ENCODE measurements around the gene DDIAS. TPM values are rescaled to one million over a fixed set of nuclear protein-coding genes. Genes with fewer than 3 reads are reported as not detected.
"Not testable (repeated sequence)": the region's sequence is repeated elsewhere in the genome, so short reads cannot be mapped to it uniquely, and the experiment has no call there.

Gene DDIAS
- total and polyA plus RNA-seq, 10 of the 15 experiments (the other 5 are each of a cell fraction or from before 2014, with no cell fraction given): 6.9 to 27.8 (median 12.9) TPM

DNA sequence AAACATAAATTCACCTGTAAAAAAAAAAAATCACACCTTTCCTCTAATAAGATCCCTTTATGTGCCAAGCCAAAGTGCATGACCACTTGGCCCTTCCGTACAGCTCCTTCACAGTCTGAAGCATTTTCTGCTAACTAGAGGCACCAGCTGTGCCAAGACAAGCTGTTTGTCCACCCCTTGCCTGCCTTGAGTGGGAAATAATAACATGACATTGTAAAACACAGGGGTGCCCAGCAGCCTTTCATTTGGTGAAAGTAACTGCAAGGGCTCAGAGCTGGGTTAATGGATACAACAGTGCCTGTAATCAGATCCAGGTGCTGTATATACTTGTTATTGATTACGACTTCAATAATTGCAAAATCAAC is 59.2 kb downstream of the DDIAS start:
- WGBS (ENCODE audit: insufficient coverage, insufficient replicate concordance, low lambda C conversion rate, missing lambda C conversion rate): 88% methylated on average over 2 of the region's 2 CpGs
- peaks cover 17% of the 10 kb centered on the region for H3K4me1 ChIP-seq (ENCODE audit: control insufficient read depth, insufficient read depth, low read length)
- no peaks in the 10 kb centered on the region for H4K20me1 ChIP-seq (ENCODE audit: control insufficient read depth, insufficient read depth)

DNA sequence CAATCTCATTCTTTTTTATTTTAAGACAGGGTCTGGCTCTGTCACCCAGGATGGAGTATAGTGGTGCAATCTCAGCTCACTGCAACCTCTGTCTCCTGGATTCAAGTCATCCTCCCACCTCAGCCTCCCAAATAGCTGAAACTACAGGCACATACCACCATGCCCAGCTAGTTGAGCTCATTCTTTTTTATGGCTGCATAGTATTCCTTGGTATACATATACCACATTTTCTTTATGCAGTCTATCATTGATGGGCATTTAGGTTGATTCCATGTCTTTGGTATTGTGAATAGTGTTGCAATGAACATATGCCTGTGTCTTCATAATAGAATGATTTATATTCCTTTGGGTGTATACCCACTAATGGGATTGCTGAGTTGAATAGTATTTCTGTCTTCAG is 60.5 kb downstream of the DDIAS start:
- ChIA-PET SMC1A (ENCODE audit: uncharacterized antibody, unreplicated experiment) (interaction anchor here (1.0 to 10.6 kb wide), 15 partner anchors 9 to 166 kb away, joined by 3 to 85 read pairs (median 5); partner anchors contain the start of gene DDIAS), CTCF (interaction anchor here (1.5 to 2.5 kb wide), 4 partner anchors 9 to 36 kb away, joined by 3 to 9 read pairs (median 6); no protein-coding TSS in a partner anchor), RAD21 (ENCODE audit: unreplicated experiment) (interaction anchor here (1.5 to 2.9 kb wide), 2 partner anchors 32 to 61 kb away, joined by 4 to 14 read pairs; partner anchors contain the start of gene DDIAS), POLR2A (interaction anchor here (1.1 to 3.8 kb wide), 5 partner anchors 9 to 194 kb away, joined by 3 to 25 read pairs (median 3); partner anchors contain the start of genes PCF11 and PRCP)
- H3K27ac ChIP-seq (ENCODE audit: control insufficient read depth, insufficient read depth); H4K20me1 ChIP-seq (ENCODE audit: control insufficient read depth, insufficient read depth); DNase-seq (ENCODE audit: low read depth, low spot score); H3K27me3 ChIP-seq (replicated peaks in 1 of 2; ENCODE audit: control insufficient read depth in 2 of 2, insufficient read depth in 2 of 2, low read length in 1 of 2); H3K4me2 ChIP-seq (ENCODE audit: control insufficient read depth, insufficient read depth); BruUV-seq (replicated peaks); H3K4me3 ChIP-seq; H3K36me3 ChIP-seq (ENCODE audit: control insufficient read depth in 2 of 2, insufficient read depth in 2 of 2, low read length in 1 of 2); H2AFZ ChIP-seq (ENCODE audit: control insufficient read depth, low read depth, low read length); ATAC-seq; H3K79me2 ChIP-seq (ENCODE audit: control insufficient read depth, insufficient read depth, low read length); H3K9me3 ChIP-seq (replicated peaks; ENCODE audit: control insufficient read depth, insufficient read depth, low read length); intact Hi-C loops (cut with micrococcal nuclease; ENCODE audit: unreplicated experiment); FAIRE-seq; H3K9ac ChIP-seq (ENCODE audit: control insufficient read depth, insufficient read depth, low read length); in situ Hi-C loops (cut with MboI): not testable (repeated sequence)
- H3K4me1 ChIP-seq (ENCODE audit: control insufficient read depth, insufficient read depth, low read length): peaks cover 17% of the 10 kb centered on the region

More for the DNA sequence above, 59.2 kb downstream of the DDIAS start:
- peak overlapping the region; percentile 33 for H2AFZ ChIP-seq (ENCODE audit: control insufficient read depth, low read depth, low read length)
- FAIRE-seq (no peak), ATAC-seq (peak; percentile 50), DNase-seq (ENCODE audit: low read depth, low spot score) (no peak)
- ChIA-PET CTCF (interaction anchor here (0.8 to 2.0 kb wide), 7 partner anchors 10 to 200 kb away, joined by 3 to 9 read pairs (median 3); no protein-coding TSS in a partner anchor), RAD21 (ENCODE audit: unreplicated experiment) (interaction anchor here (0.6 to 2.9 kb wide), 16 partner anchors 8 to 102 kb away, joined by 3 to 16 read pairs (median 4); no protein-coding TSS in a partner anchor), SMC1A (ENCODE audit: uncharacterized antibody, unreplicated experiment) (interaction anchor here (0.7 to 10.6 kb wide), 19 partner anchors 10 to 167 kb away, joined by 3 to 85 read pairs (median 5); partner anchors contain the start of gene DDIAS), POLR2A (interaction anchor here (0.9 to 3.8 kb wide), 12 partner anchors 10 to 196 kb away, joined by 3 to 25 read pairs (median 4); partner anchors contain the start of genes DDIAS and PCF11)
- H3K79me2 ChIP-seq (ENCODE audit: control insufficient read depth, insufficient read depth, low read length): no peaks in the 10 kb centered on the region
- in situ Hi-C loops (cut with MboI): no loop called here
- H3K4me2 ChIP-seq (ENCODE audit: control insufficient read depth, insufficient read depth): peak overlapping the region; percentile 79
- BruUV-seq (replicated peaks): no TSS peak
- peaks cover 2% of the 10 kb centered on the region; the same call in 1 of the 3 replicates for H3K9me3 ChIP-seq (replicated peaks; ENCODE audit: control insufficient read depth, insufficient read depth, low read length)
- 0 out of 2 replicates have a peak overlapping the region, but pooled peaks have one; percentile 4 for H3K9ac ChIP-seq (ENCODE audit: control insufficient read depth, insufficient read depth, low read length)
- no peaks in the 10 kb centered on the region for H3K36me3 ChIP-seq (ENCODE audit: control insufficient read depth in 2 of 2, insufficient read depth in 2 of 2, low read length in 1 of 2)
- peak overlapping the region; percentile 72 for H3K27ac ChIP-seq (ENCODE audit: control insufficient read depth, insufficient read depth)
- intact Hi-C loops (cut with micrococcal nuclease; ENCODE audit: unreplicated experiment): loop anchor here (1.0 kb wide), 1 partner anchor 9 kb away; no protein-coding TSS in a partner anchor
- no peaks in the 10 kb centered on the region for H3K27me3 ChIP-seq (replicated peaks in 1 of 2; ENCODE audit: control insufficient read depth in 2 of 2, insufficient read depth in 2 of 2, low read length in 1 of 2)
- H3K4me3 ChIP-seq: peak overlapping the region; percentile 3; the same call in 1 of the 2 replicates
- TF ChIP-seq, protein P1, sequence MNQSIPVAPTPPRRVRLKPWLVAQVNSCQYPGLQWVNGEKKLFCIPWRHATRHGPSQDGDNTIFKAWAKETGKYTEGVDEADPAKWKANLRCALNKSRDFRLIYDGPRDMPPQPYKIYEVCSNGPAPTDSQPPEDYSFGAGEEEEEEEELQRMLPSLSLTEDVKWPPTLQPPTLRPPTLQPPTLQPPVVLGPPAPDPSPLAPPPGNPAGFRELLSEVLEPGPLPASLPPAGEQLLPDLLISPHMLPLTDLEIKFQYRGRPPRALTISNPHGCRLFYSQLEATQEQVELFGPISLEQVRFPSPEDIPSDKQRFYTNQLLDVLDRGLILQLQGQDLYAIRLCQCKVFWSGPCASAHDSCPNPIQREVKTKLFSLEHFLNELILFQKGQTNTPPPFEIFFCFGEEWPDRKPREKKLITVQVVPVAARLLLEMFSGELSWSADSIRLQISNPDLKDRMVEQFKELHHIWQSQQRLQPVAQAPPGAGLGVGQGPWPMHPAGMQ (IDR thresholded peaks at IDR 0.05; ENCODE audit: borderline replicate concordance): no peak
- no peak for TF ChIP-seq WRNIP1 (IDR thresholded peaks at IDR 0.05; ENCODE audit: borderline replicate concordance, low read depth, low read length)
- no peak for TF ChIP-seq SREBF2 (IDR thresholded peaks at IDR 0.05; ENCODE audit: low read length)
- TF ChIP-seq ZZZ3 (IDR thresholded peaks at IDR 0.05; ENCODE audit: control insufficient read depth, insufficient read length, low read depth): no peak
- no peak for TF ChIP-seq PAX8 (IDR thresholded peaks at IDR 0.05)
- TF ChIP-seq, protein P2, sequence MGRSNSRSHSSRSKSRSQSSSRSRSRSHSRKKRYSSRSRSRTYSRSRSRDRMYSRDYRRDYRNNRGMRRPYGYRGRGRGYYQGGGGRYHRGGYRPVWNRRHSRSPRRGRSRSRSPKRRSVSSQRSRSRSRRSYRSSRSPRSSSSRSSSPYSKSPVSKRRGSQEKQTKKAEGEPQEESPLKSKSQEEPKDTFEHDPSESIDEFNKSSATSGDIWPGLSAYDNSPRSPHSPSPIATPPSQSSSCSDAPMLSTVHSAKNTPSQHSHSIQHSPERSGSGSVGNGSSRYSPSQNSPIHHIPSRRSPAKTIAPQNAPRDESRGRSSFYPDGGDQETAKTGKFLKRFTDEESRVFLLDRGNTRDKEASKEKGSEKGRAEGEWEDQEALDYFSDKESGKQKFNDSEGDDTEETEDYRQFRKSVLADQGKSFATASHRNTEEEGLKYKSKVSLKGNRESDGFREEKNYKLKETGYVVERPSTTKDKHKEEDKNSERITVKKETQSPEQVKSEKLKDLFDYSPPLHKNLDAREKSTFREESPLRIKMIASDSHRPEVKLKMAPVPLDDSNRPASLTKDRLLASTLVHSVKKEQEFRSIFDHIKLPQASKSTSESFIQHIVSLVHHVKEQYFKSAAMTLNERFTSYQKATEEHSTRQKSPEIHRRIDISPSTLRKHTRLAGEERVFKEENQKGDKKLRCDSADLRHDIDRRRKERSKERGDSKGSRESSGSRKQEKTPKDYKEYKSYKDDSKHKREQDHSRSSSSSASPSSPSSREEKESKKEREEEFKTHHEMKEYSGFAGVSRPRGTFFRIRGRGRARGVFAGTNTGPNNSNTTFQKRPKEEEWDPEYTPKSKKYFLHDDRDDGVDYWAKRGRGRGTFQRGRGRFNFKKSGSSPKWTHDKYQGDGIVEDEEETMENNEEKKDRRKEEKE (IDR thresholded peaks at IDR 0.05): no peak
- TF ChIP-seq NR2F1 (conservative IDR thresholded peaks at IDR 0.05): no peak
- no peak for TF ChIP-seq MYB (IDR thresholded peaks at IDR 0.05; ENCODE audit: borderline replicate concordance, low read depth, low read length)
- no peak for TF ChIP-seq MXI1 (IDR thresholded peaks at IDR 0.05; ENCODE audit: low read depth, low read length)
- TF ChIP-seq ZNF207 (IDR thresholded peaks at IDR 0.05; ENCODE audit: borderline replicate concordance): no peak
- TF ChIP-seq FOXM1 (IDR thresholded peaks at IDR 0.05; ENCODE audit: low read depth, low read length): no peak
